Measurements from ENCODE around the gene ARHGAP6.
A peak's percentile ranks its signal among the peaks of the same experiment; 100 is the strongest.

The ARHGAP6 gene

GRCh38 chrX:11446949-11447348, 218.8 kb downstream of the ARHGAP6 start:
- TF ChIP-seq CTCF (conservative IDR thresholded peaks at IDR 0.05) = no peak
- H3K27ac ChIP-seq = peak overlapping the region; percentile 77

- TF ChIP-seq CTCF (conservative IDR thresholded peaks at IDR 0.05) = no peak
- peak overlapping the region; percentile 77 for H3K27ac ChIP-seq
Measured at GRCh38 chrX:11446336-11446735, 219.4 kb downstream of the ARHGAP6 start.

- no peak for TF ChIP-seq CTCF (conservative IDR thresholded peaks at IDR 0.05)
- H3K27ac ChIP-seq = no peak overlapping the region
Measured at GRCh38 chrX:11445540-11445939, 220.2 kb downstream of the ARHGAP6 start.

GRCh38 chrX:11444052-11444451, 221.7 kb downstream of the ARHGAP6 start:
- no peak overlapping the region for H3K27ac ChIP-seq
- no peak for TF ChIP-seq CTCF (conservative IDR thresholded peaks at IDR 0.05)

- no peak for TF ChIP-seq CTCF (conservative IDR thresholded peaks at IDR 0.05)
- H3K27ac ChIP-seq = no peak overlapping the region
Measured at GRCh38 chrX:11439846-11440245, 225.9 kb downstream of the ARHGAP6 start.

GRCh38 chrX:11438767-11439166, 227.0 kb downstream of the ARHGAP6 start:
- no peak overlapping the region for H3K27ac ChIP-seq
- TF ChIP-seq CTCF (conservative IDR thresholded peaks at IDR 0.05) = no peak

- TF ChIP-seq CTCF (conservative IDR thresholded peaks at IDR 0.05) = no peak
- no peak overlapping the region for H3K27ac ChIP-seq
Measured at GRCh38 chrX:11438380-11438723, 227.4 kb downstream of the ARHGAP6 start.

Measured in VCaP (cell line).